Bronchial epithelial cell (primary cell): ENCODE measurements around the gene KLLN. TPM values are rescaled to one million over a fixed set of nuclear protein-coding genes. Genes with fewer than 3 reads are reported as not detected.
"Not testable (repeated sequence)": the region's sequence is repeated elsewhere in the genome, so short reads cannot be mapped to it uniquely, and the experiment has no call there.

ENCODE experiments used
- DNase-seq: peaks from one replicate; pipeline ENCODE4 v3.0.0-alpha.2; 2010; ENCODE audit warnings: low read depth
- FAIRE-seq: peaks from 2 replicates; lab custom pipeline; 2011; peaks lifted over from hg19 to GRCh38; lab: Jason Lieb, UNC
- H3K27me3 ChIP-seq: 2 replicates; pipeline ENCODE4 v1.5.1; 2011; ENCODE audit warnings: low read length; ENCODE audit not compliant: control insufficient read depth, insufficient read depth
- H3K36me3 ChIP-seq: 2 replicates; pipeline ENCODE4 v1.5.1; 2011; ENCODE audit warnings: low read length; ENCODE audit not compliant: control insufficient read depth, insufficient read depth
- H3K4me3 ChIP-seq: 2 replicates; pipeline ENCODE4 v1.5.1; 2011; ENCODE audit warnings: mild to moderate bottlenecking, low read depth, low read length, control low read depth
- total RNA-seq: library from RNA; depleted of rRNA; stranded (reverse); fragments of >200 nt; gene quantifications from 2 replicates; pipeline ENCODE4 v1.2.1, GENCODE V29; 2014
- TF ChIP-seq, protein P1 (sequence below): IDR thresholded peaks from 2 replicates; pipeline ENCODE4 v1.5.1; 2011; ENCODE audit warnings: mild to moderate bottlenecking, moderate library complexity, low read length, control low read depth, inconsistent platforms; ENCODE audit not compliant: insufficient read depth, severe bottlenecking

The KLLN gene
- total RNA-seq, 1 donor from 2014 or later = 0.26 TPM

DNA sequence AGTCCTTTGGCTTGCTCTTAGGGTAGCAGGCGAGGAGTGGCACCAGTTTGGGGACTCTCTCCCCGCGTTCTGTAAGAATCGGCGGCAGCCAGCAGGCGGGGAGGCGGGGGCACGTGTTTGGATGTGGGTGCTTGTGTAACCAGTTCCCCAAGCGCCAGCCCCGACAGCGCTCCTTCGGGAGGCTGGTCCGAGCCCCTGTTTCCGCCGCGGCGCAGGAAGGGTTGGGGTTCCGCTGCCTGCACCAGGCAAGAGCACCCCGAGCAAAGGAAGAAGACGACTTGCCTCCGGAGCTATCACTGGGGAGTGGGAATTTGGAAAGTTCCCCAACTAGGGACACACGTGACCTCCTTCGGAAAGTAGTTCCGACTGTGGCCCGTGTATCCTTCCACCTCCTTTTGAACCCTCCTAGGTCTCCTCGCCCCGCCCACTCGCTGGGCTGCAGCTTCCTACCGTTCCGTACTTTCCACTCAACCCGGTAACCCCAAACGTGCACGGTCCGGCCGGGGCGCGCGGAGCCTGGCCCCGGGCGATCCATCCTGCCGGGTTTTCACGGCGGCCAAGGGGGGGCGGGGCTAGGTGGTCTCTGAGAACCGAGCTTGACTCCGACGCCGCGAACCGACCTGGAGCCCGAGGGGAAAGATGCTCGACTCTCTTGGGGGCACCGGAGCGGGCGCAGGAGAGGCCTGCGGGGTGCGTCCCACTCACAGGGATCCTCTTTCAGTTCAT, 1.2 kb downstream of the KLLN start:
- TF ChIP-seq, protein P1, sequence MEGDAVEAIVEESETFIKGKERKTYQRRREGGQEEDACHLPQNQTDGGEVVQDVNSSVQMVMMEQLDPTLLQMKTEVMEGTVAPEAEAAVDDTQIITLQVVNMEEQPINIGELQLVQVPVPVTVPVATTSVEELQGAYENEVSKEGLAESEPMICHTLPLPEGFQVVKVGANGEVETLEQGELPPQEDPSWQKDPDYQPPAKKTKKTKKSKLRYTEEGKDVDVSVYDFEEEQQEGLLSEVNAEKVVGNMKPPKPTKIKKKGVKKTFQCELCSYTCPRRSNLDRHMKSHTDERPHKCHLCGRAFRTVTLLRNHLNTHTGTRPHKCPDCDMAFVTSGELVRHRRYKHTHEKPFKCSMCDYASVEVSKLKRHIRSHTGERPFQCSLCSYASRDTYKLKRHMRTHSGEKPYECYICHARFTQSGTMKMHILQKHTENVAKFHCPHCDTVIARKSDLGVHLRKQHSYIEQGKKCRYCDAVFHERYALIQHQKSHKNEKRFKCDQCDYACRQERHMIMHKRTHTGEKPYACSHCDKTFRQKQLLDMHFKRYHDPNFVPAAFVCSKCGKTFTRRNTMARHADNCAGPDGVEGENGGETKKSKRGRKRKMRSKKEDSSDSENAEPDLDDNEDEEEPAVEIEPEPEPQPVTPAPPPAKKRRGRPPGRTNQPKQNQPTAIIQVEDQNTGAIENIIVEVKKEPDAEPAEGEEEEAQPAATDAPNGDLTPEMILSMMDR = no peak
- peak; percentile 81 for DNase-seq
- Histone ChIP-seq H3K36me3 (no peaks in the 10 kb centered on the region), H3K4me3 (peak overlapping the region; percentile 89), H3K27me3 (no peaks in the 10 kb centered on the region)
- FAIRE-seq = no peak

DNA sequence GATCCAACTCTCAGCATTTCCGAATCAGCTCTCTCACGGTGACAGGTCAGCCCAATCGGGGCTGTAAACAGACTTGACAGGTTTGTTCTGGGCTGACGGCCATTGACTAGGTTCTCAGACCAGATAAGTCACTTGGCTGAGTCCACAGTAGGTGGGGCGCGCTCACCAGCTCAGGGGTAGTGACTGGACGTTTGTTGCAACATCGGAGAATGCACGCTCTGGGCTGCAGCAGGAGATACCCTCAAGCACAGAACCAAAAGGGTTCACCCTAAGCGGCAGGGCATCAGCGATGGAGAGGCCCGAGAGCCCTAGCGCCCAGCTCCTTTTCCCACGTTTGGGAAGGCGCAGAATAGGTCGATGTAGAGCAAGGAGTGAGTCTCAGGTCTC, 1.8 kb downstream of the KLLN start:
- H3K27me3 ChIP-seq = no peaks in the 10 kb centered on the region
- FAIRE-seq (no peak), DNase-seq (peak; percentile 88)
- TF ChIP-seq, protein P1 = peak; percentile 53
- peak overlapping the region; percentile 89 for H3K4me3 ChIP-seq
- no peaks in the 10 kb centered on the region for H3K36me3 ChIP-seq

DNA sequence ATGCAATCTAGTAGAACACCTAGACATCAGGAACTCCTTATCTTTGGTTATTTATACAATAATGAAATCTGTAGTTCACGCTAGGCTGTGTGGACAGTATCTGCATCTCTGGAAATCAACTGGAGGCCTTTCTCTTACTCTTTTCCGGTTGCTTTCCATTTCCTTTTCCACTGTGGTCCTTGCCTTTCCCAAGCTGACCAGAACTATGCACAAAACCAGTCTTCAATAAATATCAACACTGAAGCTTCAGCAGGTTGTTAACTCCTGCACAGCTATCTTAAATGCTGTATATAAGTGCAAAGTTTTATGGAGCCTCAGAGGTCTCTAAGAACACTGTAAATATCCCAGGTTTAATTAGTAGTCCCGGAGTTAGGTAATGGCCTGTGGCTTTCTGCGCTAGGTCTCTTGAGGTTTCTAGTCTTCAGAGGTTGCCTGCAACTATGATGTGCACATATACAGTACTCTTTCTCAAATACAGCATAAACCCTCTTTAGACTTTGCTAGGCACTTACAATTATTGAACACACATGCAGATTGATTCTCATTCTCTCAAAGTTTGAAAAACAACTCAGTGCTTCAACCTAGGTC, 2.4 kb downstream of the KLLN start:
- FAIRE-seq (no peak), DNase-seq (no peak)
- H3K36me3 ChIP-seq = no peaks in the 10 kb centered on the region
- TF ChIP-seq, protein P1 = no peak
- no peaks in the 10 kb centered on the region for H3K27me3 ChIP-seq
- no peak overlapping the region for H3K4me3 ChIP-seq

DNA sequence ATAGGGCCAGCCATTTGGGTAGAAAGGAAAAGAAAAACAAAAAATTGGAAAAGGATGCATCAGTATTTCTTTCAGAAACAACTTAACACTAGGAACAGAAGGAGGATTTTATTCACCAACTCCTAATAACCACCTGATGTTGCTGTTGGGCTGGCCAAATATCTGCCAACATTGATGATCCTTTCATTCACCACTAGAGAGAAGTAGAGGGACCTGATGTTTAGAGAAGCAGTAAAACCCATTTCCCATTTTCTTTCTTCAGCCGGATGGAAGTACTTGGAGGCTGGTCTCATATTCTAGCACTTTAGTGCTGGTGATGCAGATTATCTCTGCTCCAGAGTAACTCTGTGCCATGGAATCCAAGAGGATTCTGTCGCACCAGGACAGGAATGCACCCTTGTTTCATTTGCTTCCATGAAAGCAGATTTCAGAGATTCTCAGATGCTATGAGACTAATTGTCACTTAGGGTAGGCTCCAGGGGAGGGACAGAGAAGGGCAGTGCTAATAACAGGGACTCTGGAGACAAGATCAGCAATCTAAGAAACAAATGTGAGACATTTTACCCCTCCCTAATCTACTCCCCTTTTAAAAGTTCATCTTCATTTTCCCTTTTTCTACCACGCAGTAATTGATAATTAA, 3.1 kb downstream of the KLLN start:
- peak; percentile 70 for DNase-seq

DNA sequence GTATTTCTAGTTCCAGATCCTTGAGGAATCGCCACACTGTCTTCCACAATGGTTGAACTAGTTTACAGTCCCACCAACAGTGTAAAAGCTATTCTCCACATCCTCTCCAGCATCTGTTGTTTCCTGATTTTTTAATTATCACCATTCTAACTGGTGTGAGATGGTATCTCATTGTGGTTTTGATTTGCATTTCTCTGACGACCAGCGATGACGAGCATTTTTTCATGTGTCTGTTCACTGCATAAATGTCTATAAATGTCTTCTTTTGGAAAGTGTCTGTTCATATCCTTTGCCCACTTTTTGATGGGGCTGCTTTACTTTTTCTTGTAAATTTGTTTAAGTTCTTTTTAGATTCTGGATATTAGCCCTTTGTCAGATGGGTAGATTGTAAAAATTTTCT, 7.7 kb downstream of the KLLN start:
- DNase-seq, FAIRE-seq, H3K27me3 ChIP-seq, H3K36me3 ChIP-seq, H3K4me3 ChIP-seq: not testable (repeated sequence)

More for the DNA sequence above, 3.1 kb downstream of the KLLN start:
- Histone ChIP-seq H3K4me3 (no peak overlapping the region), H3K27me3 (no peaks in the 10 kb centered on the region), H3K36me3 (no peaks in the 10 kb centered on the region)
- TF ChIP-seq, protein P1 = peak; percentile 53
- no peak for FAIRE-seq

DNA sequence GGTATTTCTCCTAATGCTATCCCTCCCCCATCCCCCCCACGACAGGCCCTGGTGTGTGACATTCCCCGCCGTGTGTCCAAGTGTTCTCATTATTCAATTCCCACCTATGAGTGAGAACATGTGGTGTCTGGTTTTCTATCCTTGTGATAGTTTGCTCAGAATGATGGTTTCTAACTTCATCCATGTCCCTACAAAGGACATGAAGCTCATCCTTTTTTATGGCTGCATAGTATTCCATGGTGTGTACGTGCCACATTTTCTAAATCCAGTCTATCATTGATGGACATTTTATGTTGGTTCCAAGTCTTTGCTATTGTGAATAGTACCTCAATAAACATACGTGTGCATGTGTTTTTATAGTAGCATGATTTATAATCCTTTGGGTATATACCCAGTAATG, 8.1 kb downstream of the KLLN start:
- not testable (repeated sequence) for DNase-seq, H3K27me3 ChIP-seq, H3K4me3 ChIP-seq, H3K36me3 ChIP-seq, FAIRE-seq
